SK-N-DZ (cell line): ENCODE measurements around the gene RAD23A.
A peak's percentile ranks its signal among the peaks of the same experiment; 100 is the strongest.
"Not testable (repeated sequence)": the region's sequence is repeated elsewhere in the genome, so short reads cannot be mapped to it uniquely, and the experiment has no call there.

Experiments
- DNase-seq: peaks from one replicate; pipeline ENCODE4 v3.0.0-alpha.2; 2015; ENCODE audit warnings: low spot score

RAD23A gene

GRCh38 chr19:12937927-12938778, 7.5 kb upstream of the RAD23A start, which contains the start of gene CALR:
Gene CALR, plus strand, starts transcription at chr19:12938609. Its CDS starts 71 bp downstream, at chr19:12938680.
- peak; percentile 99 for DNase-seq

GRCh38 chr19:12938779-12939601, 6.7 kb upstream of the RAD23A start:
- DNase-seq = no peak

- no peak for DNase-seq
Measured at GRCh38 chr19:12939975-12940423, 5.7 kb upstream of the RAD23A start.

- DNase-seq = no peak
Measured at GRCh38 chr19:12940897-12941296, 4.8 kb upstream of the RAD23A start.

- no peak for DNase-seq
Measured at GRCh38 chr19:12943437-12944044, 2.1 kb upstream of the RAD23A start.

GRCh38 chr19:12944104-12944674, 1.5 kb upstream of the RAD23A start:
- no peak for DNase-seq

GRCh38 chr19:12946092-12946721, 545 bp downstream of the RAD23A start:
- DNase-seq = peak; percentile 53

GRCh38 chr19:12946731-12947496, 1.3 kb downstream of the RAD23A start:
- DNase-seq = no peak

- no peak for DNase-seq
Measured at GRCh38 chr19:12947702-12948611, 2.3 kb downstream of the RAD23A start.

- DNase-seq = no peak
Measured at GRCh38 chr19:12948612-12949362, 3.1 kb downstream of the RAD23A start.

- no peak for DNase-seq
Measured at GRCh38 chr19:12949363-12950283, 4.0 kb downstream of the RAD23A start.

GRCh38 chr19:12952050-12952449, 6.4 kb downstream of the RAD23A start:
- DNase-seq = not testable (repeated sequence)

- no peak for DNase-seq
Measured at GRCh38 chr19:12952488-12953137, 7.0 kb downstream of the RAD23A start.

- no peak for DNase-seq
Measured at GRCh38 chr19:12953138-12953798, 7.6 kb downstream of the RAD23A start.

GRCh38 chr19:12953799-12954611, 8.3 kb downstream of the RAD23A start:
- no peak for DNase-seq

GRCh38 chr19:12954612-12954962, 8.9 kb downstream of the RAD23A start:
- DNase-seq = no peak
